PC-3 (cell line): ENCODE data around the gene NVL. TPM values are rescaled to one million over a fixed set of nuclear protein-coding genes. Genes with fewer than 3 reads are reported as not detected.

Experiments
- ATAC-seq: fragments of 200-7000 bp; cut with Tn5 transposase; 2 replicates; pipeline ENCODE4 v1.9.1; 2020; ENCODE audit warnings: mild to moderate bottlenecking, moderate library complexity
- BruUV-seq: library from RNA; stranded (reverse); fragments of 400-500 nt; replicated peaks from 2 replicates; lab custom pipeline; 2021; lab: Mats Ljungman, UMichigan
- CTCF ChIA-PET: fragments of 300-600 bp; sonication (Branson Sonifier 250); formaldehyde crosslinking; loops from one replicate; lab custom pipeline; 2022; ENCODE audit warnings: antibody characterized with exemption; lab: Charles Lee
- POLR2A ChIA-PET: fragments of 300-600 bp; sonication (Branson Sonifier 250); formaldehyde crosslinking; loops from one replicate; lab custom pipeline; 2022; ENCODE audit warnings: antibody characterized with exemption; ENCODE audit not compliant: unreplicated experiment; lab: Charles Lee
- DNase-seq: peaks from one replicate; pipeline ENCODE4 v3.0.0-alpha.2; 2015
- H2AFZ ChIP-seq: fragments of 300-600 bp; sonication (generic); 2 replicates; pipeline ENCODE4 v1.6.0; 2016; ENCODE audit warnings: antibody characterized with exemption, low read length
- H3F3A ChIP-seq: fragments of 300-600 bp; sonication (generic); one replicate; pipeline ENCODE4 v1.6.0; 2017; ENCODE audit warnings: antibody characterized with exemption, low read length, control low read depth, mild to moderate bottlenecking; ENCODE audit not compliant: unreplicated experiment
- H3K27ac ChIP-seq: fragments of 300-600 bp; sonication (generic); 2 replicates; pipeline ENCODE4 v1.5.1; 2016; ENCODE audit warnings: mild to moderate bottlenecking, low read length
- H3K27me3 ChIP-seq: fragments of 300-600 bp; sonication (generic); 2 replicates; pipeline ENCODE4 v1.6.1; 2016; ENCODE audit warnings: low read length, mixed read lengths
- H3K36me3 ChIP-seq: fragments of 300-600 bp; sonication (generic); 2 replicates; pipeline ENCODE4 v1.6.1; 2016; ENCODE audit warnings: low read depth, mixed run types, low read length, mixed read lengths
- H3K4me1 ChIP-seq: fragments of 300-600 bp; sonication (generic); 2 replicates; pipeline ENCODE4 v1.5.1; 2016; ENCODE audit warnings: low read length; ENCODE audit not compliant: insufficient read depth
- H3K4me2 ChIP-seq: fragments of 300-600 bp; sonication (generic); 2 replicates; pipeline ENCODE4 v1.6.0; 2016; ENCODE audit warnings: low read length
- H3K4me3 ChIP-seq: fragments of 300-600 bp; sonication (generic); 2 replicates; pipeline ENCODE4 v1.5.1; 2016; ENCODE audit warnings: mild to moderate bottlenecking, low read length, mixed read lengths
- H3K79me2 ChIP-seq: fragments of 300-600 bp; sonication (generic); 2 replicates; pipeline ENCODE4 v1.6.1; 2017; ENCODE audit warnings: low read length, mixed read lengths
- H3K9ac ChIP-seq: fragments of 300-600 bp; sonication (generic); 2 replicates; pipeline ENCODE4 v1.6.0; 2016; ENCODE audit warnings: mild to moderate bottlenecking, low read length
- H3K9me2 ChIP-seq: fragments of 300-600 bp; sonication (generic); replicated peaks from 2 replicates; pipeline ENCODE4 v1.6.1; 2016; ENCODE audit warnings: mixed run types, low read length, mixed read lengths
- H3K9me3 ChIP-seq: fragments of 300-600 bp; sonication (generic); 2 replicates; pipeline ENCODE4 v1.6.1; 2016; ENCODE audit warnings: low read length, mixed read lengths
- H4K20me1 ChIP-seq: fragments of 300-600 bp; sonication (generic); 2 replicates; pipeline ENCODE4 v1.6.1; 2016; ENCODE audit warnings: low read length, mixed read lengths
- CTCF ChIP-seq: fragments of 300-600 bp; sonication (generic); conservative IDR thresholded peaks from 2 replicates; pipeline ENCODE4 v1.5.1; 2017; ENCODE audit warnings: antibody characterized with exemption, low read depth, mild to moderate bottlenecking, low read length
- EZH2 ChIP-seq: fragments of 300-600 bp; sonication (generic); IDR thresholded peaks from one replicate; pipeline ENCODE4 v1.6.1; 2017; ENCODE audit warnings: antibody characterized with exemption, mild to moderate bottlenecking, low read length; ENCODE audit not compliant: unreplicated experiment
- EZH2phosphoT487 ChIP-seq: fragments of 300-600 bp; sonication (generic); IDR thresholded peaks from 2 replicates; pipeline ENCODE4 v1.6.1; 2018; ENCODE audit warnings: mild to moderate bottlenecking, antibody characterized with exemption, low read length, borderline replicate concordance
- intact Hi-C: fragments of 100-400 bp; cut with micrococcal nuclease; formaldehyde crosslinking; loops from 2 replicates; pipeline ENCODE4 v1.9.0; 2023
- total RNA-seq: library from RNA; depleted of rRNA; stranded (reverse); fragments of >200 nt; gene quantifications from 2 replicates; pipeline ENCODE4 v1.2.3, GENCODE V29; 2014

NVL gene
- total RNA-seq, 1 experiment from 2014 or later: 37.1 TPM

- ChIA-PET CTCF (no interaction called here), POLR2A (no interaction called here)
- no TSS peak for BruUV-seq
- Histone ChIP-seq H3K4me2 (no peak overlapping the region), H3K4me1 (peaks cover 7% of the 10 kb centered on the region; the same call in 1 of the 2 replicates), H3K36me3 (peaks cover 17% of the 10 kb centered on the region), H2AFZ (no peak overlapping the region), H3K9ac (no peak overlapping the region), H3K9me3 (no peaks in the 10 kb centered on the region), H3K27ac (peak overlapping the region; percentile 45), H3K79me2 (no peaks in the 10 kb centered on the region), H4K20me1 (0 out of 2 replicates have a peak, but pooled peaks cover 3% of the 10 kb centered on the region), H3K4me3 (no peak overlapping the region), H3K9me2 (no peaks in the 10 kb centered on the region), H3K27me3 (no peaks in the 10 kb centered on the region), H3F3A (no peaks in the 10 kb centered on the region)
- intact Hi-C loops: no loop called here
- ATAC-seq (peak; percentile 57), DNase-seq (peak; percentile 72)
- no peak for TF ChIP-seq EZH2phosphoT487
- TF ChIP-seq EZH2: no peak
- no peak for TF ChIP-seq CTCF
Measured at GRCh38 chr1:224273641-224274040, 56.3 kb downstream of the NVL start.

GRCh38 chr1:224271106-224271505, 58.9 kb downstream of the NVL start:
- Histone ChIP-seq H3K27ac (no peak overlapping the region), H3K4me3 (no peak overlapping the region), H3K9ac (no peak overlapping the region), H3K4me1 (peaks cover 9% of the 10 kb centered on the region; the same call in 1 of the 2 replicates), H3K27me3 (no peaks in the 10 kb centered on the region), H3K36me3 (peaks cover 27% of the 10 kb centered on the region), H3K9me2 (no peaks in the 10 kb centered on the region), H3K4me2 (no peak overlapping the region), H3F3A (peaks cover 4% of the 10 kb centered on the region), H2AFZ (no peak overlapping the region), H3K9me3 (no peaks in the 10 kb centered on the region), H3K79me2 (no peaks in the 10 kb centered on the region), H4K20me1 (0 out of 2 replicates have a peak, but pooled peaks cover 3% of the 10 kb centered on the region)
- BruUV-seq: no TSS peak
- no peak for TF ChIP-seq EZH2
- no peak for TF ChIP-seq CTCF
- CTCF ChIA-PET: no interaction called here
- no peak for ATAC-seq
- POLR2A ChIA-PET: no interaction called here
- DNase-seq: no peak
- intact Hi-C loops: no loop called here

GRCh38 chr1:224267925-224268324, 62.0 kb downstream of the NVL start:
- ChIA-PET POLR2A (no interaction called here), CTCF (no interaction called here)
- TF ChIP-seq CTCF (no peak), EZH2phosphoT487 (no peak), EZH2 (no peak)
- Histone ChIP-seq H4K20me1 (no peaks in the 10 kb centered on the region), H3K79me2 (no peaks in the 10 kb centered on the region), H3K4me1 (0 out of 2 replicates have a peak, but pooled peaks cover 3% of the 10 kb centered on the region), H3K9me2 (no peaks in the 10 kb centered on the region), H3K27me3 (no peaks in the 10 kb centered on the region), H3K4me2 (no peak overlapping the region), H3K27ac (no peak overlapping the region), H3K4me3 (no peak overlapping the region), H3F3A (peaks cover 4% of the 10 kb centered on the region), H3K9ac (no peak overlapping the region), H3K9me3 (no peaks in the 10 kb centered on the region), H2AFZ (no peak overlapping the region), H3K36me3 (peaks cover 19% of the 10 kb centered on the region)
- peak; percentile 54 for DNase-seq
- no peak for ATAC-seq
- BruUV-seq: no TSS peak
- intact Hi-C loops: no loop called here
